ENCODE measurements around the gene GPR78.

GPR78 gene, protein sequence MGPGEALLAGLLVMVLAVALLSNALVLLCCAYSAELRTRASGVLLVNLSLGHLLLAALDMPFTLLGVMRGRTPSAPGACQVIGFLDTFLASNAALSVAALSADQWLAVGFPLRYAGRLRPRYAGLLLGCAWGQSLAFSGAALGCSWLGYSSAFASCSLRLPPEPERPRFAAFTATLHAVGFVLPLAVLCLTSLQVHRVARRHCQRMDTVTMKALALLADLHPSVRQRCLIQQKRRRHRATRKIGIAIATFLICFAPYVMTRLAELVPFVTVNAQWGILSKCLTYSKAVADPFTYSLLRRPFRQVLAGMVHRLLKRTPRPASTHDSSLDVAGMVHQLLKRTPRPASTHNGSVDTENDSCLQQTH

DNA sequence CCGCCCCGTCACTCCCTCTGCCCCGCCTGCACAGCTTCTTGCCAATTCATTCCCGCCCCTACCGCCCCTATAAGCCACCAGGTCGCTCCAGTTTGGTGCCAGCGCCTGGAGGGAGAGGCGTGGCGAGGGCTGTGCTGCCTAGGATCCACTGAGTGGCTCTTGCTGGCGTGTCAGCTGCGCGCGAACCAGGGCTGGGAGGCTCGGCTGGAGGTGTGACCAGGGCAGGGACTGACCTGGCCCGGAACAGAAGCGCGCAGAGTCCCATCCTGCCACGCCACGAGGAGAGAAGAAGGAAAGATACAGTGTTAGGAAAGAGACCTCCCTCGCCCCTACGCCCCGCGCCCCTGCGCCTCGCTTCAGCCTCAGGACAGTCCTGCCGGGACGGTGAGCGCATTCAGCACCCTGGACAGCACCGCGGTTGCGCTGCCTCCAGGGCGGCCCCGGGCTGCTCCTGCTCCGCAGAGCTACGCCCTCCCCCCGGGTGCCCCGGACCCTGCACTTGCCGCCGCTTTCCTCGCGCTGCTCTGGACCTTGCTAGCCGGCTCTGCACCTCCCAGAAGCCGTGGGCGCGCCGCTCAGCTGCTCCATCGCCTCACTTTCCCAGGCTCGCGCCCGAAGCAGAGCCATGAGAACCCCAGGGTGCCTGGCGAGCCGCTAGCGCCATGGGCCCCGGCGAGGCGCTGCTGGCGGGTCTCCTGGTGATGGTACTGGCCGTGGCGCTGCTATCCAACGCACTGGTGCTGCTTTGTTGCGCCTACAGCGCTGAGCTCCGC lies at the start of gene GPR78:
GPR78 (plus strand) TSS at position 72 of the 773 bp plus-strand sequence; CDS start at position 663, 591 bp downstream.
- DNase-seq: no peak

DNA sequence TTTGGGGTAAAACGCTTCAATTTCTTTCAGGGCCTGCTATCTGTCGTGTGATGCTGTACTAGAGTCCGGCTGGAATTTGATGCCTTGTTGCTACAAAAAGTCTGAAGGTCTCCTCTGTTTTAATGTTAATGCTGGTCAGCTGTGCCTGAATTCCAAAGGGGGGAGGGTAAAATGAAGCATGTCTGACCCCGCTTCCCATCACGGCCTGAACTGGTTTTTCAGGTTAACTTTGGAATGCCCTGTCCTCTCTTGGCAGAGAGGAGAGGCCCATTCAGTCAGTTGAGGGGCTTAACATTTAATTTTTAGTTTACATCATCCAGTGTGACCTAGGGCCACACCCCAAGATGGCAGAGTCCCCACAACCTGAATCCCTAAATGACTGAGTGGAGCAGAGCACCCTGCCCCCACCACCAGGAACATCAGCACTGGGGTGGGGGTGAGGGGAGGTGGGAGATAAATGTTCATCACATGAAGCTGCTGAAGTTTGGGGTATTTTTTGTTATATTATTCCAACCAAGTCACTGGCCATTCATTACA lies 47.9 kb upstream of the GPR78 start:
- DNase-seq: no peak

DNA sequence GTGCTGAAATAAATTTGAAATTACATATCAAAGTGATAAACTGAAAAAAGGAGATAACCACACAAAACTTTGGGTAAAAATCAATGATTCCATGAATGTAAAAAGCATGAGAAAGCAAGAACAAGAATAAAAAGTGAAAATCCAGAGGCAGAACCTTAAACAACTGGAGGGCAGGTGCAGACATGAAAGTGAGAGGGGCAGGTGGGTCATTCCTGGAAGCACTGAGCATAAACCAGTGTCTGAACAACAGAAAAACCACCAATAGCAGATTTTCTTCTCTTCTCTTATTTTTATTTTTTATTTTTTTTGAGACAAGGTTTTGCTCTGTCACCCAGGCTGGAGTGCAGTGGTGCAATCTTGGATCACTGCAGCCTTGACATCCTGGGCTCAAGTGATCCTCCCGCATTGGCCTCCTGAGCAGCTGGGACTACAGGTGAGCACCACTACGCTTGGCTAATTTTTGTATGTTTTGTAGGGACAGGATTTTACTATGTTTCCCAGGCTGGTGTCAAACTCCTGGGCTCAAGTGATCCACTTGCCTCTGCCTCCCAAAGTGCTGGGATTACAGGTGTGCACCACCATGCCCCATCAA lies 46.8 kb upstream of the GPR78 start:
- DNase-seq: no peak

DNA sequence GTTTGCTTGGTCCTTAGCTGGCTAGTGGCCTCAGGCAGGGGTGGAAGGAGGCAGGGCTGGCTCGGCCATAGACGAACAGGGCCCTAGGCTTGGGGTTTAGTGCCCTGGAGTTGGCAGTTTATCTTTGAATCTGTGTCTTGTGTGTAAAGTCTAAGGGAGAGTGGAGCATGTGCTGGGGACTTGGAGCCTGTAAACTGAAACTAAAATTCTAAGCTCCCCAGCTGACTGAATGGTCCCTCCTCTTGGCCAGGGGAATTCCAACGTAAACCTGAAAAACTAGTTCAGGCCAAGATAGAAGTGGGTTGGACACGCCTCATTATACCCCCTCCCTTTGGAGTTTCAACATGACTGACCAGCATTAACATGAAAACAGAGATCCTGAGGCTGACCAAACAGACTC lies 46.1 kb upstream of the GPR78 start:
- DNase-seq: no peak

DNA sequence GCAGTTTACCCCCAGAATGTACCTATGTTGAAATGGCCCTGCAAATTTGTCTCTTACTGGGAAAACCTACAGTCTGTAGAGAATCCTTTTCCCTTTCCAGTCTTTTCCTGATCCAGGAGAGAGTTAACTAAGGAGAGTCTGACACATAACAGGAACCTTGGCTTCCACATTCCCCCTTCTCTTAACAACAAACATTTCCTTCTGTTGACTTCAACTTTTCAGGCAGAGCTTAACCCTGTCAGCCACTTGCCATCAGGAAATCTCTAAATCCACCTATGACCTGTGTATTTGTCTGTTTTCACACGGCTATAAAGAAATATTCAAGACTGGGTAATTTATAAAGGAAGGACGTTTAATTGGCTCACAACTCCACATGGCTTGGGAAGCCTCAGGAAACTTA lies 45.6 kb upstream of the GPR78 start:
- DNase-seq: no peak

DNA sequence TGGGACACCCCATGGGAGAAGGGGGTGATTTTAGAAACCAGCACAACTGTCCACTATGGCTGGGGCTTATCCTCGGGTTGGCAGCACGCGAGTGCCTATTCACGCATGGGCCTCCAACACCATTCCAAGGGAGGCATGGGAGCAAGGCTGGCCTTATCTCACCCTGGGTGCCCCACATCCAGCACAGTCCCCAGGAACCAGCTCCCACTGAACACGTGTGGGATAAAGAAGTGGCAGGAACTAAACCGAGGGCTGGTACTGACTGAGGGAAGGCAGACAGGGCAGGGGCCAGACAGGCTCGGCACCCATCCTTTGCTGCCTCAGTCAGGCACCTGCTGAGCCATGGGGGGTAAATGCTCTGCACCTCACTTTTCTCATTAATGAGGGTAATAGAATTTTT lies 43.7 kb upstream of the GPR78 start:
- no peak for DNase-seq

DNA sequence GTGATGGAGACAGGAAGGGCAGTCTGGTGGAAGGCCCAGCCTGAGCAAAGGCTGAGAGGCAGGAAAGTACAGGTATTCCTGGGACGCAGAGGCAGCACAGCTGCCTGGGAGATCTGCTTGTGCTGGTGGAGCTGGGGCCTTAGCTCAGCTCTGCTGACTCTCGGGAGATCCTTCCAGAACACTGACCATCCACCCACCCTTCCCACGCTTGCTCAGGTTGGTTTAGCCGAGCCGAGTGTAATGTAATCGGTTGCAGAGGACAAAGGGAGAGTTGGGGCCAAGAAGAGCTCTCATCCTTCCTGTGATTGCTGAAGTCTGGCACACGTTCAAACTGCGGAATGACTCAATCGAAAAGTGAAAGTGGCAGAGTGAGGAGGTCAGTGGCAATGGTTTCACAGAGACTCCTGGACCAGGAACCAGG lies 43.1 kb upstream of the GPR78 start:
- no peak for DNase-seq

DNA sequence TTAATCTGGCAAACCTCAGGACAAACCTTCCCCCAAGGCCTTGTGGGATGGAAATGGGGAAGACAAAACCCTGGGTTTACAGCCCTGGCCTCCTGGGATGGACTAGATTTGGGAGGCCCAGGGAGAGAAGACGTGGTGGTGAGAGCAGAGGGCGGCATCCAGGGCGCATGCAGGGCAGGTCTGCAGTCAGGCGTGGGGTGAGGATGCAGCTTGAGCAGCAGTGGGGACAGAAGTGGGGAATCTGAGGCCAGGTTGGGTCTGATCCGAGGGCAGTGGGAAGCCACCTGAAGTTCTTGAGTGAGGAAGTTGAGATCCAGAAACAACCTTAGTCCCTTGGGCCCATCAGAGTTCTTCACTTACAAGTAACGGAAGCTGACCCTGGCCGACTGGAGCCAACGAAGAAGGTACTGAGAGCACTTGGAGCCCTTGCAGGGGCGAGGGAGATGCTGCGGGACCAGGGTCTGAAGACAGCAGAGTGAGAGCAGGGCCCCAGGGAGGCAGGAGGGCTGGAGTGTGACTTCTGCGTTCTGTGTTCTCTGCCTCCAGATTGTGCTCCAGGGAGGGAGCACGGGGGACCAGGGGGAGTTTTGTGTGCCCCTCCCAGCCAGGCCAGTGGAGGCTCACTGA lies 42.0 kb upstream of the GPR78 start:
- no peak for DNase-seq

DNA sequence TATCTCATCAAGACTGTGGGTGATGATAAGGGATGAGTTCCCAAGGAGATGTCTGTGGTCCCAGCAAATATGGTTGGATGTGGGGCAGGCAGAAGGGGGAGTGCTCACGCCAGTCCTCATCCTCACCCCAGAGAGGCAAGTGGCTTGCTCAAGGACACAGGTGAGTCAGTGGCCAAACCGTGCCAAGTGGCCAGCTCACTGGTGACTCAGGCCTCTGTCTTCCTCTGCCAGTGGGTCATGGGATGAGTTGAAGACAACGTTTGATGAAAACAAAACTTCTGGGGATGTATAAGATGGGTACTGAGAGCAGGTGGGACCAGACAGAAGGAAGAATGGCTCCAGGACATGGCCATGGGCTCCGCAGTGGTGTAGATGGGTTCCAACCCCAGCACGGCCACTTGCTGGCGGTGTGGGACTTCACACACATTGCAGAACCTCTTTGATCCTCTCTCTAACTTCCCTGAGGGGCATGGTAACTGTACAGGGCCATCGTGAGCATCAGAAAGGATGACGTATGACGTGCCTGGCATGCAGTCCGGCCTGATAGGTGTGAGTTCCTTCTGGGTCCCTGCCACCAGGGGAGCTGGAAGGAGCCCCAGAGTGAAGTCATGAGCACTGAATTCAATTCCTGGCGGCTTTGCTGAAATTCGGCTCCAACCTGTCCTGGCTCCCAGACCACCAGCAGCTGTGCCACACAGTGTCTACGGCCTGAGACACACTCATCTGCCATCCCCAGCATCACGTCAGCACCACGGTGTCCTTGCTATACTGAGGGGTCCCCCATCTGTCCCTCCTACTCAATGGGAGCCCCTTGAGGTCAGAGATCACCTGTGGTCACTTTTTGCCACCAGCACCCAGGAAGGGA lies 41.3 kb upstream of the GPR78 start:
- no peak for DNase-seq

DNA sequence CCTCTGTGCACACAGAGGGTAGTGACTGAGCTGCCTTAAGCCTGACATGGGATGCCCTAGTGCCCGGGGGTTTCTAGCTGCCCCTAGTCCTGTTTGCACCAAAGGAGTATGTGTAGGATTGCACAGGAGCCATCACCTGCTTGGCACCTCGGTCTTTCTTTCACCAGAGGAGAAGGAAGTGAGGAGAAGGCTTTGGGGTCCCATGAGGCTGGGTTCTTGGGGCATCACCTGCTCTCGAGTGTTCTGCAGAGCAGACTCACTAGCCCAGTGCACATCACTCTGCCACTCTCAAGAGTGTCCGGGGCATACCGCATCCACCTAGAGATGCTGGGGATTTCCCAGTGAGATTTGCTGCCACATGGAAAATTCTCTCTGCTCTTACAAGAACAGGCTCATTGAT lies 40.5 kb upstream of the GPR78 start:
- DNase-seq: no peak

DNA sequence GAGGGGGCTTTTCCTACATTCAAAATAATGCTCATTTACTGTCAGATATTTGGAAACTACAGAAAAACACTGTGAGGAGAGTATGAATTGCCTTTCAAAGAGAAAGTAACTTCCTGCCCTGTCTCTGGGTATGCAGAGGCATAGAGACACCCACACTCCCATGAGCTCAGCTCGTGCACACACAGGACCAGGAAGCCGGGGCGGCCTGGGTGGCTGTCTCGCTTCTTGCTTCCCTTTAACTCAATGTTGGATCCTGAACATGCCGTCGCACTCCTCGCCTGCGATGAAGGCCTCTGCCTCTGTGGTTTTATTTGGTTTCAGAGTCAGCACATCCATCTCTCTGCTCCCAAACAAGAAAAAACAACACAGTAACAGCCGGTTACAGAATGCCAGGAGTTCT lies 40.1 kb upstream of the GPR78 start:
- DNase-seq: no peak

DNA sequence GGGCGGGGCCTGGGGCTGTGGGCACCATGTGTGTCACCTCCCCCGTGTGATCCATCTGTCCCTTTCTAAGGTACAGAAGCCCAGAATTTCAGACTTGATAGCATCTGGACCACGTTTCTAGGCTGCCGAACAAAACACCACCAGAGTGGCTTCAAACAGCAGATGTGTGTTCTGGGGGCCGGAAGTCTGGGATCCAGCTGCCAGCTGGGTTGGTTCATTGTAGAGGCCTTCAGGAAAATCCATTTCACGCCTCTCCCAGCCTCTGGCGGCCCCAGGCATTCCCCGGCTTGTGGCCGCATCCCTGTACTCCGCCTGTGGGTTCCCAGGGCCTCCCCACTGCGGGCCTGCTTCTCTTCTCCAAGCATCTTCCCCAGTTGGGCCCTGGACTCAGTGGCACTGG lies 39.6 kb upstream of the GPR78 start:
- no peak for DNase-seq

DNA sequence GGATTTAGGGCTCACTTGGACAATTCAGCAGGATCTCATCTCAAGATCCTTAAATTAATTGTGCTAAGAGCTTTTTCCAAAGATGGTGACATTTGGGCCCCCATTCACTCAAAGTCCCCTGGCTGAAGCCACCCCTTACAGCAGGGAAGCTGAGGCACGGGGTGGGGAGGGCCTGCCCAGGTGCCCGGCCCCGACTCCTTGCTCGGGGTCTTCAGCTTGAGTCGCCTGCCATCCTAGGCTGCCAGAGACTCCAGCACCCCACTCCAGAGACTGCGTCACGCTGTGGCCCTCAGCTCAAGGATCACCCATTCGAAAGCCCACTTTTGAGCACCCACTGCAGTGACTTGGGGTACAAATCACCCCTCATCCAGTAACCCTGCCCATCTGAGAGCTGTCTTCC lies 39.2 kb upstream of the GPR78 start:
- no peak for DNase-seq

DNA sequence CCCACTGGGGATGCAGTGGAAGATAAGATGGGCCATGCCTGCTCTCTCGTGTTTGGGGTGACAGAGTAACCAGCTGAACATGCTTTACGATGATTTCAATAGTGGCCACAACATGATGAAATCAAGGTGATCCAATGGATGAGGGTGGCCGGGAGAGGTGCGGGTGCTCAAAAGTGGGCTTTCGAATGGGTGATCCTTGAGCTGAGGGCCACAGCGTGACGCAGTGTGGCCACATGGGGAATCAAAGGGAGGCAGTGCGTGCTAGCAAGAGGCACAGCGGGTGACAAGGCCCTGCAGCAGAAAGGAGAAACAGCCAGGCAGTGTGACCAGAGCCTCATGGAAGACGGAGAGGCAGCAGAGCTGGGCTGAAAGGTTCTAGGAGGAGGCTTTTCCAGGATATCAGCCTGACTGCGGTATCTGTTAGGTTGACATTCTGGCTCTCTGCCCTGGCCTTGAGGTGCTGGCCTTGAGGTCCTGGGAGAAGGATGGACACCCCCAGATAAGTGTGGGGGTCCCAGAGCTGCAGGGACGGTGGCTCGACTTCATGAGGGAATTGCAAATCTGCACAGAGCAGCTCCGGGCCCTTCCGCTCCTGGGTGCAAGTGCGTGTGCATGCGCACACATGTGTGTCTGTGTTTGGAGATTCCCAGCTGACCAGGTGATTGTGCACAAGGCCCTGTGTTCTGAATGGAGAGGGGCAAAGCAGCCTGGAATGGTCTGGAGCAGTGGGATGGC lies 38.0 kb upstream of the GPR78 start:
- no peak for DNase-seq

DNA sequence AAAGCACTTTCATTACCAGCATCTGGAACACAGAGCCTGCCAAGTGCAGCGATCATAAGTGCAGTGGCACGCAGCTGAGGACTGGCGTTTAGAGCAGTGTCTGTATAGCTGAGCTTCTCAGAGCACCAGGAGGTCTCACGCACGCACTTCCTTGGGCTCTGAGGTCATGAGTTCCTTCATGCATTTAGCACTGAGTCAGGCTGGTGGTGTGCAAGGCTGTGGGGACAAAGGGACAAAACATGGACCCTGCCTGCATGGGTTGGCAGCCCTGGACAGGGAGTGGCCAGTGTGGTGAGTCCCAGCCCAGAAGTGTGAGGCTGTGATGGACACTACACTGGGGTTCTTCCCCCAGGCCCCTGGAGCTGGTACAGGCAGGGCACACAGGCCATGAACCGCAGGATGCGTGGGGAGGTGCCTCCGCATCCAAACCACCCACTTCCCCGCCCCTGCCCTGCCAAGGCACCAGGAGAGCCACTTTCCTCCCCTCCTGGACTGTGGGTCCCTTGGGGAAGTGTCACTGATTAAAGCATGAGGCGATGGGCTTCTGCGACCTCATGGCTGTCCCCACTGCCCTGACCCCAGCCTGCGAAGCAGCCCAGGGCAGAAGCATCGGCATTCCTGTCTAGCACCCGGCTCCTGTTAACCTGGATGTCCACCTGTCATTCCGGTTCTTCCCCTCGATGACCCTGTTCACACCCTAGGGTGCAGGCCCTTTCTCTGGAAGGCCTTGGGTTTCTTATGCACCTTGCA lies 37.2 kb upstream of the GPR78 start:
- no peak for DNase-seq

DNA sequence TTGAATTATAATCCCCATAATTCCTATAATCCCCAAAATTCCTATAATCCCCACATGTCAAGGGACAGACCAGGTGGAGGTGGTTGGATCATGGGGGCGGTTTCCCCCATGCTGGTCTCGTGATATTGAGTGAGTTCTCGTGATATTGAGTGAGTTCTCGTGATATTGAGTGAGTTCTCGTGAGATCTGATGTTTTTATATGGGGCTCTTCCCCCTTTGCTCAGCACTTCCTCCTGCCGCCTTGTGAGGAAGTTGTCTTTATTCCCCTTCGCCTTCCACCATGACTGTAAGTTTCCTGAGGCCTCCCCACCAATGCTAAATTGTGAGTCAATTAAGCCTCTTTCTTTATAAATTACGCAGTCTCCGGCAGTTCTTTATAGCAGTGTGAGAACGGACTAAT lies 36.6 kb upstream of the GPR78 start:
- DNase-seq: no peak

DNA sequence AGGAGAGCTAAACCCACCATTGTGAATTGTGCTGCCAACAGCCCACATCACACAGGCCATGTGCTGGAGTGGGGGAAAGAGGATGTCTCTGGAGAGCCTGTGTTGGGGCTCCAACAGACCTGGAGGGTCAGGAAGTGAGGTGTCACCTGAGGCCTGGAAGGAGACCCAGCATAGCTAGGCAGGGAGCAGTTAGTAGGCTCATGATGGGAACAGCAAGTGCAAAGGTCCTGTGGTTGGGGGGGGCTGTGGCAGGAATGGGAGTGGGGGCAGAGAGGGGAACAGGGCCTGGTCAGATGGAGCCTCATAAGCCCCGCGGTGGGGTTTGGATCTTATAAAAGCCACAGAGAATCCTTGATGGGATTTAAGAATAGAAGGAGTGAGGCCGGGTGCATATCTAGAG lies 35.9 kb upstream of the GPR78 start:
- DNase-seq: no peak

DNA sequence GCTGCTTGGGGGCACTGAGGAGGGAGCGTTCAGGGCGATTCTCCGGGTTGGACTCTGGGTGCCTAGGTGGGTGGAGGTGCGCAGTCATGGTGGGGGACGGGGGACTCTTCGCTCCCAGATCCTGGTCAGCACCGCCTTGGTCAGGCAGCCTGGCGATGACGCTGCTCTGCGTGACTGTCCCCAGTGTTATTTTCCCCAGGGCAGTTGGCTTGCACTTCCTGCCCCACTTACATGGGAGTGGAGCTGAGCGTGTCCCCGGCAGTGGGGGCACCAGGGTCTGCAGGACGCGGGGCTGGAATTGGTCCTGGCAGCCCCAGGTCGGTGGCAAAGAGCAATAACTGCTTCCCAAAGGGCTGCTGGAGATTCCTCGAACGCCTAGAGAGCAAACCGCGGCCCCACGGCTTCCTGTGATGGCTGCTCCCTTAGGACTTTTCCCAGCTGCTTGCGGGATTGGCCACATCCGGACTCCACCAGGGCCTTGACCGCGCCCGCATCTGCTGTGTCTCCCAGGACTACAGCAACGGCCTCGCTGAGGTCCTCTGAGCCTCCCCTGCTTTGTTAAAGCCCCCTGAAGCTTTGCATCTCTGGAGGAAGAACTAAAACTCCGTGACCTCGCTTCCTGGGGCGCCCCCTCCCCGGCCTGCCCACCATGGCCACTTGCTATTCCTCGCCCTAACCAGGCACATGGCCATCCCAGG lies 35.3 kb upstream of the GPR78 start:
- no peak for DNase-seq

DNA sequence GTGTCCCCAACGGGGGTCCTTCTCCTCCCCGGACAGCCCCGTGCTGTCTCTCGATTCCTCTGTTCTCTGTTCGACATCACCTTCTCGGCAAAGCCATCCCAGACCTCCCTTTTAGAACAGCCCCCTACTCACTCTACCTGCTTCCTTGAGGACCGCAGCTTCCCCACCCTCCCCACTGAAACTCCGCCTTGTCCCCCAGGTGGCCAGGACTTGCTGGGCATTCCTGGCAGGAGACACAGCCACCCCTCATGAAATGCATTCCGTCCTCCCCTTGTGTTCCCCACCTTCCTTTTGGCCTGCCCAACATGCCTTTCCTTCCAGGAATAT lies 34.8 kb upstream of the GPR78 start:
- no peak for DNase-seq

DNA sequence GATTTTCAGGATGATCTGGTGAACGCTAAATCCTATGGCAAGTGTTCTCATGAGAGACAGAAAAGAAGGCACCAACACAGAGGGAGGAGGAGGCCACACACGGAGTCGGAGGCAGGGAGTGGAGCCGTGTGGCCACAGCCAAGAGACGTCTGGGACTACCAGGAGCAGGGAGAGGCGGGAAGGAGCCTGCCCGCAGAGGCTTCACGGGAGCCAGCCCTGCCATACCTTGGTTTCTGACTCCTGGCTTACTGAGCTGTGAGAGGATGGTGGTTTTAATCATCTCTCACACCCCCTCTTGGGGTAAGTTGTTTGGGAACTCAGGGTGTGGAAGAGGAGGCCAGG lies 33.5 kb upstream of the GPR78 start:
- no peak for DNase-seq
